Activated T-cell treated with anti-CD3 and anti-CD28 coated beads, Interleukin-2, amount 50 U/mL, for 72 hours (primary cell): ENCODE results near the gene CD180. TPM values are rescaled to one million over a fixed set of nuclear protein-coding genes. Genes with fewer than 3 reads are reported as not detected.
A peak's percentile ranks its signal among the peaks of the same experiment; 100 is the strongest.

Experiments
- ATAC-seq, 2 donors: fragments of 150-1000 bp; cut with Tn5 transposase; replicated peaks in 1 of 2; 2 replicates each; pipeline ENCODE4 v1.10.0; 2021; ENCODE audit warnings: moderate library complexity in 2 of 2, mild to moderate bottlenecking in 1 of 2
- DNase-seq, 2 donors: peaks; one replicate each; pipeline ENCODE4 v3.0.0; 2021 to 2022; ENCODE audit warnings: mixed read lengths in 1 of 2
- H3K27ac Mint-ChIP-seq: one replicate; pipeline ENCODE4 v1.8.0; 2022; ENCODE audit warnings: mild to moderate bottlenecking, moderate library complexity, mixed read lengths
- H3K27me3 Mint-ChIP-seq: one replicate; pipeline ENCODE4 v1.8.0; 2022; ENCODE audit warnings: low read depth, mixed read lengths
- H3K36me3 Mint-ChIP-seq, 2 donors: one replicate each; pipeline ENCODE4 v1.8.0; 2022; ENCODE audit warnings: mixed read lengths in 2 of 2, mild to moderate bottlenecking in 1 of 2; ENCODE audit not compliant: insufficient read depth in 2 of 2
- H3K4me1 Mint-ChIP-seq: one replicate; pipeline ENCODE4 v1.8.0; 2022; ENCODE audit warnings: low read depth, mixed read lengths
- H3K4me3 Mint-ChIP-seq, 2 donors: one replicate each; pipeline ENCODE4 v1.8.0; 2022; ENCODE audit warnings: mild to moderate bottlenecking in 2 of 2, mixed read lengths in 2 of 2, moderate library complexity in 2 of 2
- H3K9me3 Mint-ChIP-seq, 2 donors: one replicate each; pipeline ENCODE4 v1.8.0; 2022; ENCODE audit warnings: mixed read lengths in 2 of 2
- total RNA-seq, 2 donors: library from RNA; stranded (reverse); gene quantifications; one replicate each; pipeline ENCODE4 v1.2.3, GENCODE V29; 2022

CD180 gene
- total RNA-seq, 2 donors from 2014 or later, result 0.05 to 0.14 TPM

DNA sequence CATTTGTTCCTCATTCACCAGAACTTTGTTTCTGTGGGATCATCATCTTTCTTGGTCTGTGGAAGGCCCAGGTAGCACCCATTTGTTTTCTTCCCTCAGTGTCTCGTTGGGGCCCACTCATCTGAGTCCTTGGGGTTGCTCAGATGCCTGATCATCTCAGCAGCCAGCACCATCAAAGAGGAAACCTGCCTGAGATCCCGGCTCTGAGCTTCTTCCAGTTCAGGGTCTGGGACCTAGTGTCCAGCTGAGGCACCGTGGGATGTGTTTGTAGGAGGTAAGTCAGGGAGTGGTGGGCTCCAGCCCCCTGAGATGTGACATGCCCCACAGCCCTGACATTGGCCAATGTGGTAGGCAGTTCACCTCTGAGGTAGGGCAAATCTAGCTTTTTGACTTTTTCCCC, 9.4 kb upstream of the CD180 start:
- no peaks in the 10 kb centered on the region for H3K27me3 Mint-ChIP-seq
- H3K27ac Mint-ChIP-seq, result peak overlapping the region; percentile 95
- H3K9me3 Mint-ChIP-seq, result peaks cover 0 to 2% of the 10 kb centered on the region in 2 donors
- DNase-seq, result peak in 1 of 2 donors; percentile 24
- H3K4me1 Mint-ChIP-seq, result peaks cover 84% of the 10 kb centered on the region
- no peak for ATAC-seq
- peaks cover 2 to 5% of the 10 kb centered on the region in 2 donors for H3K36me3 Mint-ChIP-seq
- H3K4me3 Mint-ChIP-seq, result peak overlapping the region; percentile 48 to 76

DNA sequence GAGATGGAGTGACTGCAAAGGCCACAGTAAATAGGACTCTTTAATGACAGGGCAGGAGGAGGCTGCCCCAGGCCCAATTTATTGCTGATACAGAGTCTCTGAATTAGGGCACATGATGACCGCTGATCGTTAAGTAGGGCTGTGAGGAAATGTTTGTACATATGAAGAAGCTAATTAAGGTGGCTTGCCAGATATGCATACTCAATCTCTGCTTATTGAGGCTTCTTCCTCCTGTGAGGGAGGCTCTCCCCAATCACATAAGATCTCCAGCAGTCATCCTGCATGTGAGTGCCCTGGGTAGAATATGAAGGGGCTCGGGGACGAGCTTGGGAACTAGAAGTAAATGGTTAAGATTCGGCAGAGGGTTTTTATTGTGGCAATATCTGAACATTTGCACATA, 8.2 kb upstream of the CD180 start:
- ATAC-seq, result no peak
- DNase-seq, result no peak
- peaks cover 3 to 9% of the 10 kb centered on the region in 2 donors for H3K36me3 Mint-ChIP-seq
- H3K27me3 Mint-ChIP-seq, result no peaks in the 10 kb centered on the region
- peaks cover 0 to 5% of the 10 kb centered on the region in 2 donors for H3K9me3 Mint-ChIP-seq
- peaks cover 95% of the 10 kb centered on the region for H3K4me1 Mint-ChIP-seq
- peak overlapping the region; percentile 70 to 76 for H3K4me3 Mint-ChIP-seq
- peak overlapping the region; percentile 95 for H3K27ac Mint-ChIP-seq

- peaks cover 3 to 17% of the 10 kb centered on the region in 2 donors for H3K36me3 Mint-ChIP-seq
- H3K4me3 Mint-ChIP-seq, result peak overlapping the region in 1 of 2 donors; percentile 76
- peak overlapping the region; percentile 87 for H3K27ac Mint-ChIP-seq
- peaks cover 95% of the 10 kb centered on the region for H3K4me1 Mint-ChIP-seq
- no peaks in the 10 kb centered on the region for H3K27me3 Mint-ChIP-seq
- peaks cover 0 to 5% of the 10 kb centered on the region in 2 donors for H3K9me3 Mint-ChIP-seq
- no peak for DNase-seq
- ATAC-seq, result no peak
These were observed 7.1 kb upstream of the CD180 start for GRCh38 chr5:67203701-67204074.

DNA sequence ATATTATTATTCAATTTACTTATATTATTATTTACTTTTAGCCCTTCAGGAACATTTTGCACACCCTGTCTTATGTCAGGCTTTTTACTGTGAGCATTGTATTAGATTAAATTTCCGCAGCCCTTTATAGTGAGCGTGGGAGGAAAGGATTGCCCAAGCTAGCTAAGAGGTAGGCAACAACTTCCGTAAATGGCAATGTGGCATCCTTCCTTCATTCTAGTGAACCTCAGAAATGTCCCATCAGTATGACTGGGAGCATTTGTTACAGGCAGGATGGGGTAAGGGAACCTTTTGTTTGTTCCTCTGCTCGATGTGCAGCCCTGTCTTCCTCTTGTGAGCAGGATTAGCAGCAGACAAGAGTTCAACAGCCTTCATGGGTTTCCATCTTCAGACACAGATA, 6.2 kb upstream of the CD180 start:
- H3K27ac Mint-ChIP-seq, result peak overlapping the region; percentile 68
- DNase-seq, result peak in 1 of 2 donors; percentile 37

DNA sequence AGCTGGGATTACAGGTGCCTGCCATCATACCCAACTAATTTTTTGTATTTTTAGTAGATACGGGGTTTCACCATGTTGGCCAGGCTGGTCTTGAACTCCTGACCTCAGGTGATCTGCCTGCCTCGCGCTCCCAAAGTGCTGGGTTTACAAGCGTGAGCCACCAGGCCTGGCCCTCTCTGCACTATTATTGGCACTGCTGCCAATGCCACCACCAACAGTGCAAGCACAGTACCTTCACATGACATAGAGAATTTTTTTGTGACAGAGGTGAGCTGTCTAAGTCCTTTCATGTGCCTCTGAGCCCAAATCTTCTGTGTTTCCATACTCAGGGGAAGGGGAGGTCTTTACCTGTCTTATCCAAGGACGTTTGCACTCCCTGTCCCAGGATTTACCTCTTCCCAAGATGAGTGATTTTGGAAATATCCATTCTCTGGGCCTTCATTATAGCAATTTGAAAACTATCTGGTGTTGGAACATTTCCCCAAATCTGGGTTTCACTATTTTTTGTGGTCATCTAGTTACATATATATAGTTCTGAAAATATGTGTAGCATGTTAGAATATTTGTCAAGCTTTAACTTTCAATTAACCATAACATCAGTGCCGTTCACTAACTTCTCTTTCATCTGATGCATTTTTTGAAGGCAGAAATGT, 5.4 kb upstream of the CD180 start:
- Mint-ChIP-seq H3K9me3 (peaks cover 0 to 5% of the 10 kb centered on the region in 2 donors), H3K36me3 (peaks cover 3 to 20% of the 10 kb centered on the region in 2 donors), H3K27ac (no peak overlapping the region), H3K4me1 (peaks cover 89% of the 10 kb centered on the region), H3K27me3 (no peaks in the 10 kb centered on the region), H3K4me3 (peak overlapping the region in 1 of 2 donors; percentile 58)
- DNase-seq (no peak), ATAC-seq (no peak)

More for the DNA sequence above, 6.2 kb upstream of the CD180 start:
- peak in 1 of 2 donors; percentile 35 for ATAC-seq
- Mint-ChIP-seq H3K4me3 (peak overlapping the region; percentile 34 to 69), H3K9me3 (peaks cover 0 to 5% of the 10 kb centered on the region in 2 donors), H3K27me3 (no peaks in the 10 kb centered on the region), H3K4me1 (peaks cover 92% of the 10 kb centered on the region), H3K36me3 (peaks cover 3 to 20% of the 10 kb centered on the region in 2 donors)

- Mint-ChIP-seq H3K4me3 (no peak overlapping the region), H3K9me3 (peaks cover 0 to 5% of the 10 kb centered on the region in 2 donors), H3K36me3 (peaks cover 3 to 20% of the 10 kb centered on the region in 2 donors), H3K27ac (peak overlapping the region; percentile 43), H3K4me1 (peaks cover 85% of the 10 kb centered on the region), H3K27me3 (no peaks in the 10 kb centered on the region)
- ATAC-seq (no peak), DNase-seq (no peak)
These were observed 4.4 kb upstream of the CD180 start for GRCh38 chr5:67200809-67201562.

GRCh38 chr5:67199859-67200258, 3.3 kb upstream of the CD180 start:
- no peaks in the 10 kb centered on the region for H3K27me3 Mint-ChIP-seq
- H3K27ac Mint-ChIP-seq, result no peak overlapping the region
- ATAC-seq, result no peak
- DNase-seq, result no peak
- peaks cover 3 to 20% of the 10 kb centered on the region in 2 donors for H3K36me3 Mint-ChIP-seq
- peaks cover 0 to 5% of the 10 kb centered on the region in 2 donors for H3K9me3 Mint-ChIP-seq
- H3K4me1 Mint-ChIP-seq, result peaks cover 73% of the 10 kb centered on the region
- no peak overlapping the region for H3K4me3 Mint-ChIP-seq

- Mint-ChIP-seq H3K27me3 (no peaks in the 10 kb centered on the region), H3K27ac (no peak overlapping the region), H3K4me3 (no peak overlapping the region), H3K4me1 (peaks cover 64% of the 10 kb centered on the region), H3K9me3 (peaks cover 0 to 5% of the 10 kb centered on the region in 2 donors), H3K36me3 (peaks cover 3 to 20% of the 10 kb centered on the region in 2 donors)
- ATAC-seq (no peak), DNase-seq (no peak)
These were observed 2.3 kb upstream of the CD180 start for GRCh38 chr5:67198917-67199316.

GRCh38 chr5:67197536-67197935, 937 bp upstream of the CD180 start:
- H3K4me3 Mint-ChIP-seq, result no peak overlapping the region

GRCh38 chr5:67195406-67196275, 958 bp downstream of the CD180 start:
- H3K4me3 Mint-ChIP-seq, result no peak overlapping the region
- H3K4me1 Mint-ChIP-seq, result peaks cover 46% of the 10 kb centered on the region
- H3K27me3 Mint-ChIP-seq, result no peaks in the 10 kb centered on the region
- ATAC-seq, result no peak
- no peak overlapping the region for H3K27ac Mint-ChIP-seq
- peaks cover 0 to 1% of the 10 kb centered on the region in 2 donors for H3K9me3 Mint-ChIP-seq
- no peak for DNase-seq
- peaks cover 0 to 21% of the 10 kb centered on the region in 2 donors for H3K36me3 Mint-ChIP-seq

More at GRCh38 chr5:67197536-67197935, 937 bp upstream of the CD180 start:
- peaks cover 3 to 20% of the 10 kb centered on the region in 2 donors for H3K36me3 Mint-ChIP-seq
- H3K27ac Mint-ChIP-seq, result no peak overlapping the region
- ATAC-seq (peak; percentile 93 to 96), DNase-seq (no peak)
- peaks cover 0 to 5% of the 10 kb centered on the region in 2 donors for H3K9me3 Mint-ChIP-seq
- peaks cover 59% of the 10 kb centered on the region for H3K4me1 Mint-ChIP-seq
- no peaks in the 10 kb centered on the region for H3K27me3 Mint-ChIP-seq

DNA sequence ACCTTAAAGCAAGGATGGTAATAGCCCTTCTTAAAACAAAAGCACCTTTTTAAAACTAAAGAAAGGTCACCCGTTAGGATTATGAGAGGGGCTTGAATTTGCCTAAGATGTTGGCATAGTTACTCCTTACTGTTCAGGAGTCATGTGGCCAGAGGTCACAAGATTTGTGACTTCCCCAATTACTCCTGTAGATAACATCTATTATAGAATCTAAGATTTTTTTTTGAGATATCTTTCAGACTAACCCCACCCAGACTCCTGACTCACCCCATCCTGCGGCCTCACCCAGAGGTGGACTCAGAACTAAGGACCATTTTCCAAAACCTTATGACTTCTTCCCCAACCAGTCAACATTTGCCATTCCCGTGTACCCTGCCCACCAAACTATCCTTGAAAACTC, 2.4 kb downstream of the CD180 start:
- H3K4me3 Mint-ChIP-seq, result no peak overlapping the region
- DNase-seq (no peak), ATAC-seq (no peak)
- no peak overlapping the region for H3K27ac Mint-ChIP-seq
- H3K4me1 Mint-ChIP-seq, result peaks cover 33% of the 10 kb centered on the region
- H3K9me3 Mint-ChIP-seq, result peaks cover 0 to 1% of the 10 kb centered on the region in 2 donors
- H3K27me3 Mint-ChIP-seq, result no peaks in the 10 kb centered on the region
- peaks cover 0 to 16% of the 10 kb centered on the region in 2 donors for H3K36me3 Mint-ChIP-seq

GRCh38 chr5:67193439-67193807, 3.2 kb downstream of the CD180 start:
- no peak overlapping the region for H3K4me3 Mint-ChIP-seq

More at GRCh38 chr5:67193439-67193807, 3.2 kb downstream of the CD180 start:
- H3K9me3 Mint-ChIP-seq, result peaks cover 0 to 1% of the 10 kb centered on the region in 2 donors
- H3K27ac Mint-ChIP-seq, result no peak overlapping the region
- H3K27me3 Mint-ChIP-seq, result no peaks in the 10 kb centered on the region
- H3K36me3 Mint-ChIP-seq, result peaks cover 0 to 9% of the 10 kb centered on the region in 2 donors
- peaks cover 33% of the 10 kb centered on the region for H3K4me1 Mint-ChIP-seq
- ATAC-seq, result no peak
- DNase-seq, result no peak
